Measurements from ENCODE around the gene ESRRB.

The ESRRB gene

DNA sequence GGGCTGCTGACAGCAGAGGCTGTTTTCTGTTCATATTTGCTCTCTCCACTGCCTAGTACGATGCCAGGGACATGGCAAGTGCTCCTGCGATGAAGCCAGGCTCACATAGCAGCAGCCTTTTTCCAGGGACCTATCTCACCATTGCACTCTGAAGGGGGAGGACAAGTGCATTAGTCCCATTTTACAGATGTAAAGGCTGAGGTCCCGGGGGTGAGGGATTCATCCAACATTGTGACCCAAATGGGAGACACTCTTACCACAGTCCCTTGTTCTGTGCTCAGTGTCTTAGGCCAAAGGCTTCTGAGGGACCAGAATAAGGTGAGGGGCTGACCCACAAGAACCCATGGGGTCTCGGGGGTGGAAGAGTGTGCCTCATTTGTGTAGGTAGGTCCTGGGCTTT is 21.6 kb upstream of the ESRRB start:
- DNase-seq: no peak

DNA sequence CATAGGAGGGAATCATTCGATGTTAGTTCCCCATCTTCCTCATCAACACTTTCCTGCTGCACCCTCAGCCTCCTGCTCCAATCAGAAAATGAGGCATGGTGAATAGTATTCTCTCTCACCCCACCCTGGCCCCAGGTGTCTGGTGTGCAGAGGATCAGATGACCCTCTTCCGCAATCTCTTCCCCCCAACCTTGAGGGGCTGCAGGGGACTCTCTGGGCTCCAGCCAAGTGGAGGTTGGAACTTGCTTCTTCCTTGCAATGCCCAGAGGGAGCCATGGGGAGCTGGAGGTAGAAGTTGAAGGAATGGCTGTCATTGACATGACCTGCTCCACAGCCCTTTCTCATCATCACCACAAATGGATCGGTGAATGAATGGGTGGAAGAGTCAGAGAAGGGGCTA is 20.2 kb upstream of the ESRRB start:
- DNase-seq: no peak

- DNase-seq: no peak
These were observed 4.9 kb upstream of the ESRRB start for GRCh38 chr14:76371066-76371465.

GRCh38 chr14:76373456-76373855 is 2.5 kb upstream of the ESRRB start:
- no peak for DNase-seq

GRCh38 chr14:76375484-76375883 is 453 bp upstream of the ESRRB start:
- no peak for DNase-seq

DNA sequence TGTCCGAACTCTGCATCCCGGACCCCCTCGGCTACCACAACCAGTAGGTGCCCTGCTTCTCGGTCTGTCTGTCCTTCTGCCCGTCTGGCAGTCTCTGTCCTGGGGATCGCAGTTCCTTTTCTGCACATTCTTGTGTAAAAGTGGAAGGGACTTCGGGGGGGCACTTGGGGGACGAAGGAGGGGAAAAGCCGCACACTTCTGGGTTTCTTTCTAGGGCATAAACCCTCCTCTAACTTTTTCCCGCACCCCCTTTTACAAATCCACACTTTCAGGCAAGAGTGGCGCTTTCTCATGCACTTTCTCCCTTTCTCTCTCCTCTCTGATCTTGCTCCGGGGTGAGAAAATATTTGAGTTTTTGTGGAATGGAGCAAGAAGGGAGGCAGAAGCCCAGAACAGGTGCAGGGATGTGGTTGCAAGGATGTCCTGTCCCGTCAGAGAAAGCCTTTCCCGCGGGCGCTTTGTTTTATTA is 506 bp downstream of the ESRRB start:
- no peak for DNase-seq

- no peak for DNase-seq
These were observed 1.2 kb downstream of the ESRRB start for GRCh38 chr14:76376878-76377734.

DNA sequence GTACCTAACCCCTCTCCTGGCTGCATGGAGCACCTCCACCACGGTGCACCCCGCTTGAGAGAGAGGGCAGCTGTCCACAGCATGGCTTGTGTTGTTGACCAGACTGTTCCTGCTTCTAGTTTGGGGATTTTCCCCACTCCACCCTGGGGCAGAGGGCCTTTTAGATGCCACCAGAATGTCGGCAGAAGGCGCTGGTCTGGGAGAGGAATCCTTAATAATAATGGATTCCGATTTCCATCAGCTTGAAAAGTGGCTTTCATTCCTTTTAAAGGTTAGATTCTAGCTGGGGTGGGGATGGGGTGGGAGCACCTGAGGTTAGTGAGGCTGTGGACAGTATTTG is 1.8 kb downstream of the ESRRB start:
- no peak for DNase-seq

- no peak for DNase-seq
These were observed 5.1 kb downstream of the ESRRB start for GRCh38 chr14:76380991-76381390.

- no peak for DNase-seq
These were observed 6.0 kb downstream of the ESRRB start for GRCh38 chr14:76381817-76382494.

DNA sequence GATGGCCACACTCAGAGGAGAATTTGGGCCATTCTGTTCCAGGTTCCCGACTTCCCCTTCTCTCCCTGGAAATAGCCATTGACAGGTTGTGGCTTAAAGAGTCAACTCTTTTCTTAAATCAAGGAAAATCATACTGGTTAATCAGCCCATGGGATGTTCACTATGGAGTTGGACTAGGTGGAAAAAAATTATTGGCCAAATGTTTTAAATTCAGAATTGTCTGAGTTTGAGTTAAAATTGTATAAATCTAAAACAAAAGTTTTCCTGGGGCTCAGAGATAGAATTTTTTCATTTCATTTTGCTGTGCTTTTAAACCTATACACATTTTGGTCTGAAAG is 6.5 kb downstream of the ESRRB start:
- DNase-seq: no peak

DNA sequence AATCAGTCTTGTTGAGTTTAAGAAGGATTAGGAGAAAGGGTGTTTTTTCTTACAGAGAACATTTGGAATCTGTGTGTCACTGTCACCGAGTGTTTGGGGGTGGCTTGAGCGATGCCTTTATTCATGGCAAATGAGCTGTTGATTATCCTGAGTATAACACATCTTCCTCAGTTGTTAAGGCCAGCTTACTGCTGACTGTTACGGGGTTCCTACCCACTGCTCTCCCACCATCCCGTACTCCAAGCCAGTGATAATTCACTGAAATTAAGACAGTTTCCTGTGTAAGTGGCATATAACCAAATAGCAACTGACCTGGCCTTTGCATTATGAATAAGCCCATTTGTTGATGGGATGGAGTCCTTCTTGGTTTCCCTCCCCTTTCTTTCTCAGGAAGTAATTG is 9.5 kb downstream of the ESRRB start:
- no peak for DNase-seq

DNA sequence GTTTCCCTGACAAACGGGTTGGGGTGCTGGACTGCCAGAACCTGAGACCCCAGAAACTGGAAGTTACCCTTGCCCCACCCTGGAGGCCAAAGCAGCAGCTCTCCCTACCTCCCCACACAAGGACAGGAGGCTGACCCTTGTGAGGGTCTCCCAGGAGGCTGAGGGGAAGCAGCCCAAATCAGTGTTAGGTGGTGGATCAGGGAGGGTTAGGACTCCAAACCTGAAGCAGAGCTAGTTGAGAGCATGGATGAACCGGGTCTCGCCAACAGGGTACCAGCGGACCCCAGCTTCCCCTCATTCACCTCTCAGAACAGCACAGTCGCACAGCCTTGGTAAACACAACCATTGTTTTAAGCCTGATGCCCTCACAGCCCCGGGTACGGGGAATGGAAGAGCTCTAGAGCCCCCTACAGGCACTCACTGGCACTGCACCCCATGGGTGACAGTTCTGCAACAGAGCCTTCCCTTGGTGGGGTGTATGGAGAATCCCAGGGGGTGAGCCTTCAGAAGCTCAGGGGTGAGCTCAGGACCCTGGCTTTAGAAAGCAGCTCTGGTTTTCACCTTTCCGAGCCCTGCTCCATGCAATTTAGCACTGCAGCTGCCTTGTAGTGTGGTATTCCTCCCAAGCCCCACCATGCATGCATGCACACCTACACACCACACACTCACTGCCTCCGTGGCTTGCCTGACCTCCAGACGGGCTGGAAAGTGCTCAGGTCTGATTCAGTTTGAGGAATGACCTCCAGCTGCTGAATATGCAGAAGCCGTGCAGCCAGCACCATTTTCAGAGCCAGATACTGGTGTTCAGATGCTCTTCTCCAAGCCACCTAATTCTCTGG is 11.2 kb downstream of the ESRRB start:
- DNase-seq: peak; percentile 62

GRCh38 chr14:76389841-76390240 is 13.9 kb downstream of the ESRRB start:
- DNase-seq: no peak

- no peak for DNase-seq
These were observed 14.7 kb downstream of the ESRRB start for GRCh38 chr14:76390621-76391020.

DNA sequence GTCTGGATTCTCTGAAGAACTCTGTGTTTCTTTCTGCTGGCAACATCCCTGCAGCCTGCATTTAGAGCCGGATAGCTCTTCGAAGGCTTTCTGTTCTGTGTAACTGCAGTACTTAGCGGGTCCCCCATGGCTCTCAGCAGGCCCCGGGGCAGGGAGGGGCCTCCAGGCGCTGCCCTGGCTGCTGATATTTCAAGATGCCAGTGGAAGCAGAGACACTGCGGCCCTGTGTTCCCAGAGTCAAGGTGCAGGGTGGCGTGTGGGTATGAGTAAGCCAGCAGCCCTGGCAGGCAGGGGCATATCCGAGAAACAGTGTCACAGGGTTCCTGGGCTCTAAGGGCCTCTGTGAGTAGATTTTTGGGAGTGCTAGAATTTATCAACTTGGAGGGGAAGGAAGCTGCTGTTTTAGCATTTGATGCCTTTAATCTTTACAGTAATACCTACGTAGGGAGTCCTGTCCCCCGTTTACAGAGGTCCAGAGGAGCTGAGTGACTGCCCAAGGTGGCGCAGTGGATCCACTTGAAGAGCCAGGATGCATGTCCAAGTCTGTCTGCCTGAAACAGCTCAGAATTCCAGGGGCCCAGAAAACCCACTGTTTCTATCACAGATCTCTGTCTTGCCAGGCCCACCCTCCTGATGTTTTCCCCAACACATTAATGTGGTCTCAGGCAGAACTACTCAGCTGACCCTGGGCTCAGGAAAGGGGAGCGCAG is 16.2 kb downstream of the ESRRB start:
- DNase-seq: no peak

DNA sequence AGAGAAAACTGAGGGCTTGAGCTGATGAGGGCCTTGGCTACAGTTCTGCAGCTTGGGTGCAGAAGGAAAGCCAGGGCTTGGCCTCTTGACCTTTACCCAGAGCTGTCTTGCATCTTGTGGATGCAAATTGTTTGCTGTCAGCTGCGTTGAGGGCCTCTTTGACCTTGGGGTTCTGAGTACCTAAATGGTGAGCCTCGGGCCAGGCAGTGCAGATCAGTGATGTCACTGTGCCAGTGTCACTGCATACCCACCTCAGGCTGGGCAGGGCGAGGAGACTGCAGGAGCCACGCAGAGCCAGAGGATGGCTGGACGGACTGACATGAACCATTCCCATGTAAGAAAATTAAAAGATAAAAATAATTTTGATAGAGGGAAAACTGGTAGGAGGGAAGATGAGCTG is 18.6 kb downstream of the ESRRB start:
- DNase-seq: no peak

GRCh38 chr14:76395161-76395560 is 19.2 kb downstream of the ESRRB start:
- DNase-seq: no peak

- DNase-seq: no peak
These were observed 20.8 kb downstream of the ESRRB start for GRCh38 chr14:76396714-76397187.

GRCh38 chr14:76405627-76406026 is 29.7 kb downstream of the ESRRB start:
- DNase-seq: no peak

DNA sequence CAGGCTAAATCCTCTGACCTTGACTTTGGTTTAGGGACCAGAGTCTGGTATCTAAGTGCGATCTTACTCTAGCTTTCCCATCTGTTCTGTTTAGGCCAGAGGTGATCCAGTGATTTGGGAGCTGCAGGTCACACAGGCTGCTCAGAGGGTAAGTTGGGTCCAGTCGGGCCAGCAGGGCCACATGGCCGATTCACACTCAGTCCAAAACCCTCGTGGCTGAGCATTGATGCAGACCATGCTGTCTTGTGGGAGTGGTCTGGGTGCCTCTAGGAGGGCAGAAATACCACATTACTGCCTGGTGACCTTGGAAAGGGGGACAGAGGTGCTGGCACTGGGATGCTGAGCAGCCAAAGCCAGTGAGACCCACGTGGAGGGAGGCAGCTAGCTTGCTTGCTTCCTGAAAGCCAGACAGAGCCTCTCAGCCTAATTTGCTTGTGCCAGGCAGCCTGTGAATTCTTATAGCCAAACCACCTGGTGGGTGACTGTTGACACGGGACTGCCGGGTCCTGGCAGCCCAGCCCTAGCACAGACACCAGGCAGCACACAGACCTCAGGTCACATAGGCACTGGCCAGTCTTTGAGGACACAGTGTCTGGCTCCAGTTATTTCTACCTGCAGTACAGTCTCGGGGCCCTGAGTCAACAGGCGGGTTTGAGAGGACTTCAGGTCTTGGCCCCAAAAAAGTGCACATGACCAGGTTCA is 31.7 kb downstream of the ESRRB start:
- no peak for DNase-seq

DNA sequence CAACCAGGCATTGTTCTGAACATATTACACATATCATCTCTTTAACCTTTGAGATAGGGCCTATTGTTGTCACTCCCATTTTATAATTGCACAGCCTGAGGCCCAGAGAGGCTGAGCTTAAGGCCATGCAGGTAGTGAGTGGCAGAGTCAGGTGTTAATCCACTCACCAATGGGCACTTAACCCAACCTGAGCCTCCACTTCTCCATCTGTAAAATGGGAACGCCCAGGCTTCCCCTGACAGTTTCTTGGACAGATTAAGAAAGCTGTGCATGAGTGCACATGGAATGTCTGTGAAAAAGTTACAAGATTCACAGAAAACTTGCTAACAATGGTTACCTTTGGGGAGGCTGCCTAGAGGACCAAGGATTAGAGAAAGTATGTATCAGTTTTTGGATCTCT is 32.9 kb downstream of the ESRRB start:
- no peak for DNase-seq
